GM18861 (cell line): ENCODE data around the gene HOXC5.

Source experiments
- ATAC-seq: cut with Tn5 transposase; IDR thresholded peaks from one replicate; pipeline ENCODE4 v1.9.1; 2021; ENCODE audit not compliant: unreplicated experiment

HOXC5 gene

DNA sequence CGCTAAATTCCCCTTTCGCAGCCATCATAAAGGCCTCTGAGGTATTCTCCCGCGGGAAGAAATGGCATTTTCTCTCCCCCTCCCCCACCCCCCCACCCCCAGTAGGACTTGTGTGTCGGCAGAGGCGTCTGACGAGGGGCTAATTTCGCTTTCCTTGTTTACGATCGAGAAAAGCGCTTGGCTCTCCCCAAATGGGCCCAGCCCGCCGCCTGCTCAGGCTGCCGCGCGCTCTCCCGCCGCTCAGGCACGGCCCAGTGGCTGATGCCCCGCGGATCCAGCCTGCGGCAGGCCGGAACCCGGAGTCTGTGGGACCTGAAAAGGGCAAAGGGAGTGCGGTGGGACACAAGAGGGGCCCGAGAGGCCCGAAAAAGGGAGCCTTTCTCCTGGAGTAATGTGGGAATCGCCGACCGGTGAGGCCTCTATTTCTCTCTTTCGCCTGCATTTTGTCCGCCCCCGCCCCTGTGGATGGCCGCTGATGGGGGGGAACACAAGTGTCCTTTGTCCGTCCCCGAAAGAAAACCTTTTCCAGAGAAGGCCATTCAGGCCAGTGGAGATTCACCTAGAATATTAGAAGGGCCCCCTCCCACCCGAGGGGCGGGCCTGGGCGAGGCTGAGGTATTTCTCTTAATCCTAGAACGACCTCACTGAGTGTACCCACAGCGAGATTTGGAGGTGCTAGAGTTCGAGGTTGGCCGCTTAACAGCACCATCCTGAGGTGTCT is 13.6 kb upstream of the HOXC5 start:
- no peak for ATAC-seq

DNA sequence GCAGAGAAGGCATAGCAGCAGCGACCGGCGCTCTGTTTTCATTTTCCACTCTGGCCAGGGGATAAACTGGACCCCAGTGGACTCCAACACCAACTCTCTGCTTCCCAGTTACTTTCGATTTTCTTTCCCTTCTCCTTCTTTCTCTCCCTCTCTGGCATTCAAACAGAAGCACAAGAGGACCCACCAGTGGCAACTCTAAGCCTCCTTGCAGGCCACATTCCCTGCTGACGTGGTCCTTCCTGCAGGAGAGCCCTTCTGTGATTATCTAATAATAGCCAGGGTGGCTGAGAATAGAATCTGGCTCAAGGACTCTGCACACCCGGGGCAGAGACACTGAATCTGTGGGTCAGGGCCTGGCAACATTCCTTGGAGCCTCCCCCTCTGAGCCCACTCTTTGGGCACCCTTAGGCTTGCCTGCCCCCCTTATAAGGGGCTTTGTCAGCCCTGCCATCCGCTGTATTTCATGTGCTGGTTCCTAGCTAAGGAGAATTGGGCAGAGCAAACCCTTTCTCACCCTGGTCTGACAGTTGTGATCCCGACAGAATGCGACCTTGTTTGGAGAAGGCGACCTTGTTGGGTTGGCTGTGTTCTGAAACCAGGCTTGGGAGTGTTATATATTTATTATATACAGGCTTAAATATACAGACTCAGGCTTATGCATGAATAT is 12.8 kb upstream of the HOXC5 start:
- ATAC-seq = no peak

DNA sequence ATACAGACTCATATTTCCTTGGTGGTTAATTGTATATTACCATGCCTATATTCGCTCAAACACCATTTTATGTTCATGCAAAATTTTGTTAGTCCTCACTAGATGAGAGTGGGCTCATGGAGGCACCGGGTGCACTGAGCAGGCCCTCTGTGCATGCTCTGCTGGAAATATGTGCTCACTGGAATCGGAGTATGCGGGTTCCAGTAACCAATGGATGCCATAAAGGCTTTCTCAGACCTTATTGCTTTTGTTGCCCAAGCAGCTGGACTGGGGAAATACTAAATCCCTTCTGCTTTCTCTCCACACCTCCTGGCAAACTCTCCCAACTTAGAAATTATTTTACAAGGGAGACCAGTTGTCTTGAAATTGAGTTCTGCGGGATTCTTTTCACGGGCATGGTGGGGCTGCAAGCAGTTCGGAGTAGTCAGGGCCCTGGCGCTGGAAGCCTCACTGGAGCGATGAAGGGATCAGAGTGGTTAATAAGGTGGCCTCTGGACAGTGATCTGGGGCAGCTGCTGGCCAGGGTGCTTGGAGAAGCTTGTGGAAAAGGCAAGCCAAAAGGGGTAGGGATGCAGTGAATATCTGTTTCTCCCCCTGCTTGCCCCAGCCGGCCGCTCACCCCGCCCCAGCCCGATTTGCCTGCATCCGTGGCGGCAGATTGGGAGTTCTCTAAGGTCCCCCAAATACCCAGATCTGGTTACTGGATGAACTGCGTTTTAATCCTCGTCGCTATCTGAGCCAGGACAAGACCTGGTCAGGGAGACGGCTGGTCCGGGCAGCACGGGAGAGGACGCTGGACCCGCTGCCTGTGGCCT is 12.1 kb upstream of the HOXC5 start:
- ATAC-seq = no peak

DNA sequence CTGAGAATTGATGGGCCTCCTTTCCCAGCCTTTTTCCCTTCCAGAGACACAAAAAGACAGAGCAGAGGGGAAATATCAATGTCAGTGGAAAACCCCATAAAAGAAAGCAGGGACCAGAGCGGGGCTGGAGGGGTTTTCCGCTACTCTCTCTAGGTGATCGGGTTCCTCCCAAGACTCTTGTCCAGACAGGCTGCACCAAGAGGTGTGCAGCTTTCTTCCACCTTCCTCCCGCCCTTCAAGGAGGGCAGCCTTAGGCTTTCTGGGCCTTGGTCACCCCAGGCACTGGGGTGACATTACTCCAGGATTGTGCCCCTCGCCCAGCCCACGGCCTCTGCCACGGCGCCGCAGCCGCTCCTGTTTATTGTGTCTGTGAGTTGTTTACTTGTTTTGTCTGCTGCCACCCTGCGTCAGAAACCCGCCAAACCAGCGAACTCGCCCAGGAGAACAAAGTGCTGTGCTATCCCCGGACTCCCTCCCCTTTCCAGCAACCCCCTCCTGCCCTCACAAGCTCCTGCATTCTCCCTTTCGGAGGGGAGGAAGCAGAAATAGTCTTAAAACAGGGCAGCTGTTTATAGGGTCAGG is 11.3 kb upstream of the HOXC5 start:
- ATAC-seq = no peak

DNA sequence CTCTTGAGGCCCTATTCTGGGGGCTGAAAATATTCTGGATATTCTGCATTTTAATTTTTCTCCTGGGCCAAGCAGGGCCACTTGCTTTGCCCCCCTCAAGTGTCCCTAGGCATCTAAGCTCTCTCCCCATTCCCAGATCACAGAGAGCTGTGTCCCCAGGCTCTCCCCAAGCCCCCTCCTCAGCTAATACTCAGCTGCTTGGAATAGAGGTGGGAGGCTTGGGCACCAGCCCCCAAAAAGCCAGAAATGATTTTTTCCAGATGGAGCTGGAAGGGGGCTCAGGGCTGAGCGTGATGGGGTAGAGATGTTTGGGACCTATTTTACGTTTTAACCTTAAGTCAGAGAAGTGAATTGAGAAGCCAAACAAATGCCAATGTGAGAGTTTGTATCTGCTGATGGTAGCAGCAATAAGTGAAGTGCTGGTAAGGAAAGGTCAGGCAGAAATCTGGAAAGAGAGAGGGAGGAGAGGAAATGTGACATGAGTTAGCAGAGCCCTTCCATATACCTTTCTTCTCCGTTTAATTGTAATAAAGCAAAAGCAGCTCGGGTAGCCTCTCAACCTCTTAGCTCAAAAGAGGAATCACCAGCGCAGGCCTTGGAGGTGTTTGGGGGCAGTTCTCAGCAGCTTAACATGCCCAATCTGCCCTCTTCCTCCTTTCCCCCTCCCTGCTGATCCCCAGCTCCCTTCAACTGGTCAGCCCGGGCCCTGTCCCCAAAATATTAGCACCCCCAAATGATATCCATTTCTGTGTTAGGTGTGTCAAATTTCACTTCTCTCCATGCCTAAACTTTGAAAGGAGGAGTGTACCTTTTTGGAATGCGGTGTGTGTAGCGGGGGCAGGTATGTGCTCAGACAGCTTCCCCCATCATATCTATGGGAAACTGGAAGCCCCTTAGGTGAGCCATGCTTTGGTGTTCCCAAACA is 9.6 kb upstream of the HOXC5 start:
- no peak for ATAC-seq

DNA sequence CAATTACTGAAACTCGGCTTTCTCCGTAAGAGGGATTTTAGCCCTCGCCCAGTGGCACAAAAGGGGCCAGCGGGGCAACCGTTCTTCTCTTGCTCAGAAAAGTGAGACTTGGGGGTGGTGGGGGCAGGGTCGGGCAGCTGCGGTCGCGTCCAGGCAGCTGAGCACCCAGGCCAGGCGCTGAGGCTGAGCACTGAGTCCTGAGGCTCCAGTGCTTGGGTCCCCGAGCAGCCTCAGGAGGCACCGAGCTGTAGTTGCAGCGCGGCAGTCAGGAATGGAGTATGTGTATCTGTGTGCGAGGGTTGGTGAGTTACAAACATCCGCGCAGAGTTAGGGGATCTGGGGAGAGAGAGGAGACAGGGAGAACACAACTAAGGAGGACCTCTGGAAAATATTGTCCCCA is 8.7 kb upstream of the HOXC5 start:
- no peak for ATAC-seq

DNA sequence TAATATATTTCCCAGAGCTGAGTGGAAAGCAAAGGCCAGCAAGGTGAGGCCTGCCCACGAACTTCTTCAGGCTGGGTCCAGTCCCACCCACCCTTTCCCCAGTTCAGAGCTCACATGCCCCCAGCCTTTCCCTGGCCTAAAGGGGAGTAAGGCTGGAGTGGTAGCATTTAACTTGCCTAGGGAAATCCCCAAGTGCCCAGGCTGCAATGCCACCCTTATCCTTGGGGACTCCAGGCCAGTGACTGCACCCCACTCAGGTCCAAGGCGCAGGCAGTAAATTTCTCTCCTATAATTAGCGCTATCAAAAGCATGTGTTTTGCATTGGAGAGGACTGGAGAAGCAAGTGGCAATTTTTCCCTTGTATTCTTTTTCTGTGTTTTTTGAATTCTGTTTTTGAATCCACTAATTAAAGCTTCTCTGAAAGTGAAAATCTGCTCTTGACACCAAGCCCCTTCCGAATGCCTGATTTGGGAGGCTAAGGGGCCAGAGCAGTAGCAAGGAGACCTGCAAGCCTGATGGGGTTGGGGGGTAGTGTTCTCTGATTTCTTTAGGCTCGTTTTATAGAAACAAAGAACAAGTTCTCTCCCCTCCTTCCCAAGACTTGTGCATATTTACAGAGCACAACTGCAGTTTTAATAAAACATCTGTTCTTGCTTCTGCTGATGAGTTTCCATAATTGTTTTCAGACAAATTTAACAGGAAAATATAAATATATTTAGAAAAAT is 8.1 kb upstream of the HOXC5 start:
- ATAC-seq = no peak

DNA sequence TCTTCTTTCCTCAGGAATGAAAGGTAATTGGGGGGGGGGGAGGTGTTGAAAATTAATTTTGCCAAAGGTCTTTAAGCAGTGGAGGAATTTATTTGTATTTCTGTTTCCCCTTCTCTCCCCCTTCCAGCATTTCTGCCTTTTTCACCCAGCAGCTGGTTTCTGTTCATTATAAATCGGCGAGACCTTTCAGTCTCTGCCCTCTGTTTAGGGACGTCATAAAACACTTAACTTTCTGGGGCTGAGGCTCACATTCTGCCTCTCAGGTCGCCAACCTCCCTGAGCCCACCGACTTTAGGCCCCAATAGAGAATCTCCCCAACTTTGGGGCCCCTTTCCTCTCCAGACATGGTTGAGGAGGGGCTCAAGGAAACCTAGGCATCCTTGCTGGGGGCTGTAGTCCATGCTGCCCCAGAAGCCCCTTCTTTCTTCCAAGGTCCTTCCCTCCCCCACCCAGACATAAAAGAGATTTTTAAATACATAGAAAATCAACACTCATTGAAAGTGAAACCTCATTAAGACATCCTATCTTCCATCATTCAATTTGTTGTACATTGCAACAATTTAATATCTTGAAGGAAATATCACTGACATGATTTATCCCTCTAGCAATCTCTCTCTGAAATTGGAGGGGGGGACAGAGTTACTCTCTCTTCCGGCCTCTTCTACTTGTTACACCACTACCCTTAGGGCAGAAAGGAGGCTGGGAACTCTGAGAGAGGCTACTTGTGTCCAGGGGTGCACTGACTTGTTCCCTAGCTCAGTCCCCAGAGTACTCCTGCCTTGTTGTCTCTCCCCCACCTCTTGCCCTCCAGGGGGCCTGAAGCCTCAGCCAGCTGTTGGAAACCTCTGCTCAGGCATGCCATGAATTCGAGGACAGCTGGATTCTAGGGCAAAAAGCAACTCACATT is 7.1 kb upstream of the HOXC5 start:
- no peak for ATAC-seq

DNA sequence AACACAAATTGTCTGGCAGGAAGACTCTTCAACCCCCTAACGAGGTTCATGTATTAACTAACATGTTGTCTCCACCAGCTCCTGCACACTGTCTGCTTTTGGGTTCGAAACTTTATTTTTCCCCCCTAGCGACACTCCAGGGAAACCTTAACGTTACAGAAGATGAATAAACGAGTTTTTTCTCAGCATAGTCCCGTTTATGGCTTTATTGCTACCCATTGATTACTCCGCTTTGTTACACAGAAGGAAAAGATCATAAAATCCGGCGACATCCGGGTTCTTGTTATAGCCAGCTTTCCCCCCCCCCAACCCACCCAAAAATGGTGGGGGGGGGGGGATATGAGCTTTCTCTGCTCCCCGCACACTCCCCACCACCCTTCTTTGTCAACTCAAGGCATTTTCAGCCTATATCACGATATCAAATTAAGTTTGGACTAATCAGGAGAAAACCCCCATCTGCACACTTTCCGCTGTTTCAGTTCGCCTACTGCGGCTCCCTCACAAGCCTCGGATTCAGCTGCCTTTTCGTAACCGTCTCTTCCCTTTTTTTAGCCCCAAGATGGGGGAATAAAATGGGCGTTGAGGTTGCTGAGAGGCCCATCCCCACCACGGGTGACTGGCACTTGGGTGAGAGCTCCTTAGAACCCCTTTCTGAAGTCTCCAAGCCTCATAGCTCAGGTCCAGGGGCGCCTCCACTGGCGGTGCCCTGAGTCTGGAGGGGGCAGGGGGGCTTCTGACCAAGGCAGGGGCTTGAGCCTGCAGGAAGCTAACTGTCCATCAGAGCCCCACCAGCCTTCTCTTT is 6.0 kb upstream of the HOXC5 start:
- no peak for ATAC-seq

DNA sequence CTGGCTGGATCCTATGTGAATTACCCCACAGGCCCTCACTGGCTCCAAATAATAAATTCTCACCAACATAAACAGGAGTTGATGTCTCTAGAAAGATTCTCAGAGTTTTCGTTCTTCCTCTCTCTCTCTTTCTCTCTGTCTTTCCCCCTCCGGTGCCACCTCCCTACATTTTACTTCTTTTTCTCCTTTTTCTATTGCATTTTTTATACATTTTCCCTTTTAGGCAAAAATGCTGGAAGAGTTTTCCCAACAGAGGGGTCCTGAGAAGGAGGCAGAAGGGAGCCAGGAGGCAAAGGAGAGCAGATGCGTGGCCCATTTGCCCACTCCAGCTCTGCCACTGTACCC is 5.4 kb upstream of the HOXC5 start:
- no peak for ATAC-seq

DNA sequence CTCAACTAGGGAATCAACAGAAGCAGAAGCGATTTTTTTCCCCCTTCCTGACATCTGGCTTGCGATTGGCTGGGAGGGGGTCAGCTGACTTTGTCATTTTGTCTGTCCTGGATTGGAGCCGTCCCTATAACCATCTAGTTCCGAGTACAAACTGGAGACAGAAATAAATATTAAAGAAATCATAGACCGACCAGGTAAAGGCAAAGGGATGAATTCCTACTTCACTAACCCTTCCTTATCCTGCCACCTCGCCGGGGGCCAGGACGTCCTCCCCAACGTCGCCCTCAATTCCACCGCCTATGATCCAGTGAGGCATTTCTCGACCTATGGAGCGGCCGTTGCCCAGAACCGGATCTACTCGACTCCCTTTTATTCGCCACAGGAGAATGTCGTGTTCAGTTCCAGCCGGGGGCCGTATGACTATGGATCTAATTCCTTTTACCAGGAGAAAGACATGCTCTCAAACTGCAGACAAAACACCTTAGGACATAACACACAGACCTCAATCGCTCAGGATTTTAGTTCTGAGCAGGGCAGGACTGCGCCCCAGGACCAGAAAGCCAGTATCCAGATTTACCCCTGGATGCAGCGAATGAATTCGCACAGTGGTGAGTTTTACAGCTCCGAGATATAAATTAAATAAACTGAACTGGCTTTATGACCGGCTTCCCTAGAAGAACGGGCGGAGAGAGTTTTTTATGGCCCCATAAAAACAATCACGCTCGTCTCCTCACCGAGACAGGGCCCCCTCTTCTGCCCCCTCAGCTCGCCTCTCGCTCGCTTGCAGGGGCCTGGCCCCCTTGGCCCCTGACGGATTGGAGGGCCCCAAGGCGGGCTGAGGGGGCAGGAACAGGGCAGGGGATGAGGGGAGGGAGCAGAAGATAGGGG is 4.3 kb upstream of the HOXC5 start, which contains the start of gene HOXC6:
TSS of gene HOXC6 (plus strand) at position 127 of the 888 bp plus-strand sequence. CDS start at position 209, 82 bp downstream.
- no peak for ATAC-seq

DNA sequence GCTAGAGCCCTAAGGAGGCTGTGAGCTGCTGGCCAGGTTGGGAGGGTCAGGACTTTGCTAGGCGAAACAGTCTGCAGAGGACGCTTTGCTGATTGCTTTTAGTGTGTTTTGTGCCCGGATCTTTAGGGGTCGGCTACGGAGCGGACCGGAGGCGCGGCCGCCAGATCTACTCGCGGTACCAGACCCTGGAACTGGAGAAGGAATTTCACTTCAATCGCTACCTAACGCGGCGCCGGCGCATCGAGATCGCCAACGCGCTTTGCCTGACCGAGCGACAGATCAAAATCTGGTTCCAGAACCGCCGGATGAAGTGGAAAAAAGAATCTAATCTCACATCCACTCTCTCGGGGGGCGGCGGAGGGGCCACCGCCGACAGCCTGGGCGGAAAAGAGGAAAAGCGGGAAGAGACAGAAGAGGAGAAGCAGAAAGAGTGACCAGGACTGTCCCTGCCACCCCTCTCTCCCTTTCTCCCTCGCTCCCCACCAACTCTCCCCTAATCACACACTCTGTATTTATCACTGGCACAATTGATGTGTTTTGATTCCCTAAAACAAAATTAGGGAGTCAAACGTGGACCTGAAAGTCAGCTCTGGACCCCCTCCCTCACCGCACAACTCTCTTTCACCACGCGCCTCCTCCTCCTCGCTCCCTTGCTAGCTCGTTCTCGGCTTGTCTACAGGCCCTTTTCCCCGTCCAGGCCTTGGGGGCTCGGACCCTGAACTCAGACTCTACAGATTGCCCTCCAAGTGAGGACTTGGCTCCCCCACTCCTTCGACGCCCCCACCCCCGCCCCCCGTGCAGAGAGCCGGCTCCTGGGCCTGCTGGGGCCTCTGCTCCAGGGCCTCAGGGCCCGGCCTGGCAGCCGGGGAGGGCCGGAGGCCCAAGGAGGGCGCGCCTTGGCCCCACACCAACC is 3.1 kb upstream of the HOXC5 start:
- no peak for ATAC-seq

DNA sequence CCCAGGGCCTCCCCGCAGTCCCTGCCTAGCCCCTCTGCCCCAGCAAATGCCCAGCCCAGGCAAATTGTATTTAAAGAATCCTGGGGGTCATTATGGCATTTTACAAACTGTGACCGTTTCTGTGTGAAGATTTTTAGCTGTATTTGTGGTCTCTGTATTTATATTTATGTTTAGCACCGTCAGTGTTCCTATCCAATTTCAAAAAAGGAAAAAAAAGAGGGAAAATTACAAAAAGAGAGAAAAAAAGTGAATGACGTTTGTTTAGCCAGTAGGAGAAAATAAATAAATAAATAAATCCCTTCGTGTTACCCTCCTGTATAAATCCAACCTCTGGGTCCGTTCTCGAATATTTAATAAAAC is 2.4 kb upstream of the HOXC5 start:
- no peak for ATAC-seq

DNA sequence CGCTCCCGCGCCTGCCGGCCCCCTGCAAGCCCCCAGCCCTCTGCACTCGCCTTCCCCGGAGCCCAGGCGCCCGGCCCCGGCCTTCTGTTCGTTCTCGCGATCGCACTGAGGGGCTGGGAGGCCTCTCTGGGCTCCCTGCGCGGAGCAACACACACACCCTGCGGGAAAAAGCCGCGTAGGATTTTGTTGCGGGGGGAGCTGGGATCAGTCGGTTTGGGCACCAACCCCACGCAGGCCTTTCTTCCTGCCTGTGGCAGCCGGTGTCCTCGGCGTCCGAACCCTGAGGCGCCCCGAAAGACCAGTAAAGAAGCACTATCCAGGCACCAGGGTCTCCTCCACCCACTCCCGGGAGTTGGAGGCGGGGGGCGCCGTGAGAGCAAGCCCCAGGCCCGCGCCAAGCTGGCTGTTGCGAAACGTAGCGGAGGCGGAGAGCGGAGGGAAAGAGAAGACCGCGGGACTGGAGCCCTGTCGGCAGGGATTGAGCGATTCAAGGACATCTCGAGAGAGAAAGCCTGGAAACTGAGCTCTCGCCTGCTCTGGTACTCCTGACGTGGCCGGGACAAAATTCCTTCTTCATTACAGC is 1.9 kb upstream of the HOXC5 start:
- no peak for ATAC-seq

DNA sequence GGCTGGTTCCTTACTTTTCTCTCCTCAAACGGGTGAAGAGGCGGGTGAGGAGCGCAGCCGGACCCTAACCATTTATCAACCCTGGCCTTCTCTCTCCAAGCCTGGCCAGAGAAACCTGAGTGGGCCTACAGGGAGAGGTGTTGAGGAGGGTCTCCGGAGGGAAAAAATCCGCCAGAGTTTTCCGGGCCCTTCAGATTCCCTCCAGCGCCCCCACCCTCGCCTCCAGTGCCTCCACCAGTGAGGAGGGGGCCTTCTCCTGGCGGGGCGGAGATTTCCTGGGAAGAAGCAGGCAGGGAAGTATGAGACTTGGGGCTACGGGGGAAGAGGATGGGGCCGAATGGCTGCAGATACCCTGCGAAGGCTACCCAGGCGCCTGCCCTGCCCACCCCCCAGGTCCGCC is 1.4 kb upstream of the HOXC5 start:
- no peak for ATAC-seq
